Epidermal melanocyte (primary cell): Measurements from ENCODE around the gene USH2A.

ENCODE experiments used
- DNase-seq: peaks from one replicate; pipeline ENCODE4 v3.0.0; 2011; ENCODE audit warnings: low spot score; ENCODE audit not compliant: insufficient read length

The USH2A gene

GRCh38 chr1:216281757-216282156, 141.5 kb downstream of the USH2A start:
- no peak for DNase-seq

DNA sequence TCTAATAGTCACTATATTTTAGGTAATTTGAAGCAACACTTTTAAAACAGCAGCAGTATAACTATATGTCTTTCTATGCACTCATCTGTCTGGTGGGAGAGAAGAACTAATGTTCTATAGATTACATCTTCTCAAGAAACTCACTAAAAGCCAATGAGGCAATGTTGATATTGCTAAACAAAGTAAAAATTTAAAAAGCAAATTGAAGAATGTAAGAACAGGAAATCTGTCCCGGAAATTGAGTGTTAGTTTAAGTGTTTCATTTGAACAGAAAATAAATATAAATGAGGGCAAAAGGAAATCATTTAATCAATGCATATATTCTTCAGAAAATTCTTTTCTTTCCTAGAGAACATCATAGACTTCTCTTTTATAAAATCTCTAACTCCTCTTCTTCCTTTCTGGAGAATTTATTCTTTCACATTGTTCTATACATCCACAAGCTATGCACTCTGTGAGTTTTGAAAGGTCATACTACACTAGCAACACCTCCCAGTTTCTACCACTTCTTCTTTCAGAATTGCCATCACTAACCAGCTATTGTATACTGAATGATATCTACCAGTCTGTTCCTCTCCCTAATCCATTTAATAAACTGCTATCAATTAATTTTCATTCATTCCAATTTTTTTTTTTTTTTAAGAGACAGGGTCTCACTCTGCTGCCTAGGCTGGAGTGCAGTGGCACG, 153.0 kb downstream of the USH2A start:
- no peak for DNase-seq

- no peak for DNase-seq
These were observed 161.6 kb downstream of the USH2A start for GRCh38 chr1:216261631-216262030.

DNA sequence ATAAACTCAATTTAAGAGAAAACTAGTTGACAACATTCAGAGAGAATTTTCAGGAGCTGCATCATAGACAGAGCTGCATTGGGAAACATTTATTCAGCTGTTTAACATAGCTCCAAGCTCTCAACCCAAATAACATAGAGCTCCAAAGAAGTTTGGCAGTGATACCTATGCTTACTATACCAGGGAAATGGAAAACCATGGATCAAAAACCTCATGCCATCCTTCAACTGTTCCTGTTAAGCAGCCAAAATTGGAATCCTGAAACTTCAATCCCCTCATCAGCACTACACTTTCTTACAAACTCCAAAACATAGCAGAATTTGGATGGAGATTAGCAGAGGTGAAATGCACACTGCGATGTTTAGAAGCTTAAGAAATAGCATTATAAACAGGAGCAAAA, 164.4 kb downstream of the USH2A start:
- DNase-seq, result no peak

GRCh38 chr1:216258386-216258785, 164.9 kb downstream of the USH2A start:
- DNase-seq, result no peak

DNA sequence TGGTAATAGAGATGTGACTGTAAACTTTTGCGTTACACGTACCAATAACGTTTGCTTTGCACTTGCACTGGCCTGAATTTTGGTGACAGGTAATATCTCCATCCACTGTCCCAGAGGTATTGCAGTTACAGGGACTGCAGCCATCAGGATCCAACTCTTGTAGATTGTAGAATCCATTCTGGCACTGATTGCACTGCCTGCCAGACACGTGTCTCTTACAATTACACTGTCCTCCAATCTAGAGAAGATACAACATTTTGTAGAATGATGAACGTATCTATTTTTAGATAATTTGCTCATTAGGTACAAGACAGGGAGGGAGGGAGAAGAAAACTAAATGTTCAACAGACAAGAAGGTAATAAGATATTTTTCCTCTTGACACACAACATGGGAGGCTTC, 172.4 kb downstream of the USH2A start:
- no peak for DNase-seq

GRCh38 chr1:216248628-216249027, 174.6 kb downstream of the USH2A start:
- DNase-seq, result no peak

DNA sequence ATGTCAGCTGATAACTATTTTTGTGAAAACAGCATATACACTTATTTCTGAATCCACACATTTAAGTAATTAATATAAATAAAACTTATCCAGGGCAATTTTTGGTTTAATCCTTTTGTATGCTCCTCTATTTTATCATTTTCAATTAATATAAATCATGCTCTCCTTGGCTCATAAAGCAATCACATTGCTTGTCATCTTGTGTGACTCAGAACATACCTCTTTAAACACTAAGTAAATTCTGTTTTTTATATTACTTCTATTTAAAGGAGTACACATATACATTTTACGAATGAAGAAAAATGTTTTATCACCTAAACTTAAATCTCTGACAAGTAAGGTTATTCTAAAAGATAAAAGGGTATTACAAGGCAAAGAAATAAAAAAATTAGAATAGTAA, 175.3 kb downstream of the USH2A start:
- no peak for DNase-seq

DNA sequence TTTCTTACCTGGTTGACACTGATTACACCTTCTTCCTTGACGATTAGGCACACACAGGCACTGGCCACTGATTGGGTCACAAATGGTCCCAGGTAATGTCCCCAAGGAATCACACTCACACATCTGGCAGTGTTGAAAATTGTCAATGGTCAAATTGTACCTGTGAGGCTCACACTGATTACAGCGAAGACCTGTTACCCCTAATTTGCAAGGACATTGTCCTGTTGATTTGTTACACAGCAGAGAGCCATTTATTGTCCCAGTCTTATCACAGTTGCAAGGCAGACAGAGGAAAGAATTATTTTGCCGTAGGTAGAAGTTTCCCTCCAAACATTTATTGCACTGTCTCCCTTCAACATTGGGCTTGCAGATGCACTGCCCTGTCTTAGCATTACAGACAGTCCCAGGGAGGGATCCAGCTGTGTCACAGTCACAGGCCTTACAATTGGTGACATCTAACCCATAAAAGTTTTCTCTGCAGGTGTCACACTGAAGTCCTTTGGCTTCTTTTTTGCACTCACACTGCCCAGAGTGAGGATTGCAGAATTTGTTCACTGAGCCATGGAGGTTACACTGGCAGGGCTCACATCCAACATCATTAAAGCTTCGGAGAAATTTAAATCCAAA, 176.6 kb downstream of the USH2A start:
- DNase-seq, result no peak

DNA sequence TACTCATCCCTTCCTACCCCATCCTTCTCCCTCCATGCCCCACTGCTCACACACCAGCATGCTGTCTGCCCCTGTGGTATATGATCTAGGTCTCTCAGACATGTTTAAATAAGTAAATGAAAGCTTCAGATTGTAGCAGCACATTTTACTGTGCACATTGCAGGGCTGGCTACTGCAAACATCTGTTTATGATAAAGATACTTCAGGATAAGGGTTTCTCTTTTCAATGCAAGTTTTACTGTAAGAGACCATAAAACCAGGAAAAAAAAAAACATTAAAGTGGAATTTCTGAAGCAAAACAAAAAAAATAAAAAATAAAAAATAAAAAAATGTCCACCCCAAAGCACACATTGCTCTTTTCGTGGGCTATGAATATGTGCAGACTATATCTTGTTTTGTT, 184.4 kb downstream of the USH2A start:
- DNase-seq, result no peak

GRCh38 chr1:216237927-216238542, 185.2 kb downstream of the USH2A start:
- no peak for DNase-seq

- DNase-seq, result no peak
These were observed 199.0 kb downstream of the USH2A start for GRCh38 chr1:216224233-216224632.

GRCh38 chr1:216223486-216223885, 199.8 kb downstream of the USH2A start:
- no peak for DNase-seq

- no peak for DNase-seq
These were observed 201.0 kb downstream of the USH2A start for GRCh38 chr1:216222288-216222687.

- peak; percentile 74 for DNase-seq
These were observed 202.0 kb downstream of the USH2A start for GRCh38 chr1:216221260-216221700.

DNA sequence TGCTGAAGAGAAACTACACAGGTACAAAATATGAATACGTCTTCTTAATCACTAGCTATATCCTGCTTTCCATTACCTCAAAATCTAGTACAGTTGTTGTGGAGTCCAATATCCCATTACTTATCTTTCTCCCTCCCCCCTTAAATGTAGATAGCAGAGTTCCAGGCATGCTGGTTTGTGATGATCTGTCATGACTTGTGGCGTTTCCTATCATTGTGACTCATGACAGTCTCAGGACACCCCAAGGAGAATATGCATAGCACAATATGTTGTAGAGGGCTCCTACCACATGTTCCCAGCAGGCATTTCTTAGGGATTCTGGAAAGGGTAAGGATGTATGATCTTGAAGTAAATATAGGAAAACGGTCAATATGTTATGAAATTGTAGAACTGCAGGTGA, 206.9 kb downstream of the USH2A start:
- DNase-seq, result no peak

GRCh38 chr1:216215169-216215568, 208.1 kb downstream of the USH2A start:
- DNase-seq, result no peak

DNA sequence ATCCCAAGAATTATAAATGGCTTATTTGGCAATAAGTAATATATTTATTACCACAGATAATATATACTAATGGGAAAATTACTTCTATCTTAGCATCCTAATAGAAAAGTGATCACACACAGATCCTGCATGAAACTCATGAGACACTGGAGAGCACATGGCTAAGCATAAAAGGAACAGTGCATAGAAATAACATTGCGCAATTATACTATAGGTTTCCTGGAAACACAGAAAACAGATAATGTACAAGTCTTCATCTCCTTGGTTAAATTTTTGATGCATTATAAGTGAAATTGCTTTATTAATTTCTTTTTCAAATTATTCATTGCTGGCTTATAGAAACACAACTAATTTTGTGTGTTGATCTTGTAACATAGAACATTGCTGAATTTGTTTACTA, 210.4 kb downstream of the USH2A start:
- DNase-seq, result no peak

DNA sequence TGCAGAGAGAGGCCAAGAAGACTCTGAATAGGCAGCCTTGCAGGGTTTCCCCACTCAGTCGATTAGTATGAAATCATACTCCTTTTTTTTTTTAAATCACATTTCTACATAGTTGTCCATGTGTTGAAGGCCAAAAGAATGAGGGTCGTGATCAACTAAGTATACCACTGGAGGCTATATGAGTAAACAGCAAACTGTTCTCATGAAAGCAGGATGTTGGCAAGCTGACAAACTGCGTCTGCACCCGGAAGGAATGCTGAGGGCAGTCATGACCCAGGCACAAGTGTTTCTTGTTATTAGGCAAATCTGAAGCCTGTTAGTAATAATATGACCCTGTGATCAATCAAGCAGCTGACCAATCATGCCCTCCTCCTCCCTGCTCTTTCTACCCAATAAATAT, 213.2 kb downstream of the USH2A start:
- DNase-seq, result no peak

GRCh38 chr1:216209125-216209524, 214.1 kb downstream of the USH2A start:
- DNase-seq, result no peak

DNA sequence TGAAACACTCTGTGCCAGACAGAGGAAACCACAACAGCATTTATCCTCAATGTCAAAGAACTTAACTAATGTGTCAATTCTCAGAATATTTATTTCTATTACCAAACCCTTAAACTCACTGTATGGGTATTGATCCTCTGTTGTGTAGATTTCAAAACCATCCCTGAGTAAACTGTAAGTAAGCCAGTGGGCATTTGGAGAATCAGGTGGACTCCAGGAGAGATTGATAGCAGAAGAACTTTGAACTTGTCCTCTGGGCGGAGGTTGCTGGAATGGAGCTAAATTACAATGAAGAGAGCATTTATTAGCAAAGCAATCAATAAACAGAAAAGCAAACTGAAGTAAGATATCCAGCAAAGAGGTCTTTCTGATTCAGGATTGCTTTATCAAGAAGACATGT, 216.1 kb downstream of the USH2A start:
- DNase-seq, result no peak

DNA sequence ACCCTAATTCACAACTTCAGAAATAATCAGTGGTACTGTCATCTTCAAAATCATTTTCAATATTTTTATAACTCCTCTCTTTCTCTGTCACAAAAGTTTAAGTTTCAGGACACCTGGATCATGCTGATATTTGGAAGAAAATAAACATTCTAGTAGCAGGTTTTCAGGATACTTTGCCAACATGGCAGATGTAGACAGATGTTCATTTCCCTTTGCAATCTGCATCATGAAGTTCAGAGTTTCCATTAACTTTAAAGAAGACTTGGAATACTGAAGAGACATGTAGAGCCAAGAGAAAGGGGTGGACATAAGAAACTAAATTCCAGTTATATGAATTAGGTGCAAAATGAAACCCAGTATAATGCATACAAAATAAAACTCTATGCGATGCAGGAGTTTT, 218.1 kb downstream of the USH2A start:
- no peak for DNase-seq

- DNase-seq, result no peak
These were observed 221.3 kb downstream of the USH2A start for GRCh38 chr1:216201946-216202345.
